HepG2 (cell line): Measurements from ENCODE around the gene OR10V1. TPM values are rescaled to one million over a fixed set of nuclear protein-coding genes. Genes with fewer than 3 reads are reported as not detected.

Source experiments
- ASH2L ChIP-seq: fragments of 300-600, 200-600 bp; sonication (generic); IDR thresholded peaks from 2 replicates; pipeline ENCODE4 v1.7.0; 2017; ENCODE audit warnings: low read depth, mild to moderate bottlenecking, moderate library complexity, mixed read lengths, low read length; ENCODE audit not compliant: insufficient read length
- BRD4 ChIP-seq: sonication (generic); formaldehyde crosslinking; IDR thresholded peaks from 2 replicates; pipeline ENCODE4 v1.4.0; 2020; ENCODE audit warnings: missing genetic modification reagents
- ELF4 ChIP-seq: sonication (generic); formaldehyde crosslinking; IDR thresholded peaks from 2 replicates; pipeline ENCODE4 v1.5.0; 2020; ENCODE audit warnings: missing genetic modification reagents, mild to moderate bottlenecking, moderate library complexity, borderline replicate concordance
- EZH2 ChIP-seq: conservative IDR thresholded peaks from 2 replicates; pipeline ENCODE4 v1.6.1; 2012; ENCODE audit warnings: mild to moderate bottlenecking, low read depth, low read length, moderate library complexity
- HMG20B ChIP-seq: conservative IDR thresholded peaks from 2 replicates; pipeline ENCODE4 v1.6.1; 2016; ENCODE audit warnings: missing genetic modification reagents, missing compliant biosample characterization
- HOXA7 ChIP-seq: sonication (generic); formaldehyde crosslinking; IDR thresholded peaks from 2 replicates; pipeline ENCODE4 v1.8.1; 2022; ENCODE audit warnings: mild to moderate bottlenecking, missing genetic modification reagents, moderate library complexity
- MEIS2 ChIP-seq: sonication (generic); formaldehyde crosslinking; IDR thresholded peaks from 2 replicates; pipeline ENCODE4 v1.9.0; 2021; ENCODE audit warnings: mild to moderate bottlenecking, missing genetic modification reagents
- NR1H2 ChIP-seq: sonication (generic); formaldehyde crosslinking; IDR thresholded peaks from 2 replicates; pipeline ENCODE4 v1.8.1; 2022; ENCODE audit warnings: low read depth, missing genetic modification reagents, borderline replicate concordance
- RFX1 ChIP-seq: fragments of 450-650 bp; IDR thresholded peaks from 2 replicates; pipeline ENCODE4 v1.6.1; 2017
- TAF1 ChIP-seq: sonication (generic); formaldehyde crosslinking; IDR thresholded peaks from 2 replicates; pipeline ENCODE4 v1.4.0; 2020; ENCODE audit warnings: missing genetic modification reagents
- U2AF1 ChIP-seq: fragments of 200-400 bp; formaldehyde crosslinking; optimal IDR thresholded peaks from 2 replicates; pipeline ENCODE3; 2017; ENCODE audit warnings: mild to moderate bottlenecking, low read depth, low read length
- ZC3H13 ChIP-seq: sonication (generic); formaldehyde crosslinking; IDR thresholded peaks from 2 replicates; pipeline ENCODE4 v1.8.1; 2023; ENCODE audit warnings: mild to moderate bottlenecking, missing genetic modification reagents, moderate library complexity
- ZNF317 ChIP-seq: sonication (generic); formaldehyde crosslinking; IDR thresholded peaks from 2 replicates; pipeline ENCODE4 v1.5.0; 2020; ENCODE audit warnings: mild to moderate bottlenecking, missing genetic modification reagents
- ZNF337 ChIP-seq: sonication (generic); formaldehyde crosslinking; IDR thresholded peaks from 2 replicates; pipeline ENCODE4 v1.5.1; 2020; ENCODE audit warnings: missing genetic modification reagents, low read depth, mild to moderate bottlenecking, borderline replicate concordance
- ZNF550 ChIP-seq: sonication (generic); formaldehyde crosslinking; IDR thresholded peaks from 2 replicates; pipeline ENCODE4 v1.4.0; 2020; ENCODE audit warnings: mild to moderate bottlenecking, missing genetic modification reagents, borderline replicate concordance
- ZNF598 ChIP-seq: sonication (generic); formaldehyde crosslinking; IDR thresholded peaks from 2 replicates; pipeline ENCODE4 v1.5.1; 2020; ENCODE audit warnings: mild to moderate bottlenecking, missing genetic modification reagents, borderline replicate concordance
- ZNF713 ChIP-seq: sonication (generic); formaldehyde crosslinking; IDR thresholded peaks from 2 replicates; pipeline ENCODE4 v1.4.0; 2020; ENCODE audit warnings: mild to moderate bottlenecking, missing genetic modification reagents
- polyA plus RNA-seq, 8 experiments: library from polyadenylated mRNA; depleted of rRNA in 3 of 8; stranded (reverse) in 7 of 8; unstranded in 1 of 8; fragments of >200 nt; fragmentation: Illumina TruSeq in 4 of 8; extraction: Trizol in 4 of 8; gene quantifications; 2 replicates each; pipeline versions ENCODE4 v1.2.1 to v1.2.3, GENCODE V29; 2011 to 2016; ENCODE audit warnings: low read depth in 4 of 8, missing spikeins in 1 of 8, mixed read lengths in 1 of 8; ENCODE audit not compliant: insufficient read depth in 1 of 8
- total RNA-seq, 5 experiments: library from RNA; depleted of rRNA; stranded (reverse); fragments of >200 nt; fragmentation: Illumina TruSeq; extraction: Trizol; gene quantifications; 2 replicates each; pipeline ENCODE4 v1.2.3, GENCODE V29; 2016; ENCODE audit warnings: low read depth in 1 of 5
- TF ChIP-seq, protein P1 (sequence below): sonication (generic); formaldehyde crosslinking; IDR thresholded peaks from 2 replicates; pipeline ENCODE4 v1.5.0; 2020; ENCODE audit warnings: missing genetic modification reagents
- TF ChIP-seq, protein P2 (sequence below): sonication (generic); formaldehyde crosslinking; IDR thresholded peaks from 2 replicates; pipeline ENCODE4 v1.5.1; 2020; ENCODE audit warnings: missing genetic modification reagents, mild to moderate bottlenecking, borderline replicate concordance
- TF ChIP-seq, protein P3 (sequence below): sonication (generic); formaldehyde crosslinking; IDR thresholded peaks from 2 replicates; pipeline ENCODE4 v1.9.0; 2021; ENCODE audit warnings: missing genetic modification reagents, borderline replicate concordance
- TF ChIP-seq, protein P4 (sequence below): IDR thresholded peaks from 2 replicates; pipeline ENCODE4 v1.6.1; 2018; ENCODE audit warnings: missing genetic modification reagents
- TF ChIP-seq, protein P5 (sequence below): sonication (generic); formaldehyde crosslinking; conservative IDR thresholded peaks from 2 replicates; pipeline ENCODE4 v1.8.1; 2023; ENCODE audit warnings: missing genetic modification reagents

OR10V1 gene
- total and polyA plus RNA-seq, 2 of the 13 experiments (the other 11 are each of a cell fraction or from before 2014, with no cell fraction given): not detected

DNA sequence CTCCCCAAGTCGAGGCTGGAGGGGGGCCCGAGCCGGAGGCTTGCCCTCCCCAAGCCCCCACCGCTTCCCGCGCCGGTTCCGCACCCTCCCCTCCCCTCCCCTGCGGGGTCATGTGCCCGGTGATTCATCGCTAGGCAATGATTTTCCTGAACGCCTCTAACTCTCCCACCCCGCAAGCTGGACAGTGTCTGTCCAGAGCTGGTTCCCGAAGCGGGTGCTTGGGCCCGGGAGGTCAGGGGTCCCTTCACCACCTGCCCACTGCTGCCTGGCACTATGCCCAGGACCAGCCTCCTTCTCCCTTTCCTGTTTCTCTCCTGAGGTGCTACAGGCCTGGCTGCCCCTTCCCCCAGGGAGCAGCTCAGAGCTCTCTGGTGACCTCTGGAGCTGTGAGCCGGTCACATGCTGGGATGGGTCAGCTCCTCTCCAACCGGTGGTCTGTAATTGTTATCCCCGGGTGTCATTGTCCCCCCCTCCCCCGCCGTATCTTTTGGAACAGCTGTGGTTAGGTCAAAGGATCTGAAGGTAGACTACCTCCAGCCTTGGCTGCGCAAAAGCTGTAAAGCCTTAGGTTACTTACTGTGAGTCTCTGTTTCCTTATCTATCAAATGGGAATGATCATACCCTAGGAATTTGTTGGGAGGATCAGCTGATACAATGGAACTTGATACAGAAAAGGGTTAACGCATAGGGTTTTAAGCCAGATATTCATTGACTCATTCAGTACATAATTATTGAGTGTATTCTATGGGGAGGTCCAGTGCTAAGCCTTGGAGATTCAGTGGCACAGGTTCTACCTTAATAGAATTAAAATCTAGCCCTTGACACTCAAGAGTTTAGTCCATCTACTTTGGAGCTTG is 42.3 kb upstream of the OR10V1 start (continued):
- TF ChIP-seq ELF4 (no peak), ZNF550 (no peak), ZNF598 (no peak), ZNF317 (CRISPR knock-in tag) (no peak), MEIS2 (CRISPR knock-in tag) (no peak), HOXA7 (CRISPR knock-in tag) (no peak), EZH2 (no peak), HMG20B (CRISPR knock-in tag) (0 out of 2 replicates have a peak, but pooled peaks have one; percentile 33), BRD4 (CRISPR knock-in tag) (0 out of 2 replicates have a peak, but pooled peaks have one; percentile 24), NR1H2 (CRISPR knock-in tag) (no peak), ZNF337 (CRISPR knock-in tag) (no peak), ASH2L (peak; percentile 29), RFX1 (no peak), U2AF1 (no peak), ZNF713 (CRISPR knock-in tag) (no peak), TAF1 (no peak), ZC3H13 (no peak)
- TF ChIP-seq, protein P1, sequence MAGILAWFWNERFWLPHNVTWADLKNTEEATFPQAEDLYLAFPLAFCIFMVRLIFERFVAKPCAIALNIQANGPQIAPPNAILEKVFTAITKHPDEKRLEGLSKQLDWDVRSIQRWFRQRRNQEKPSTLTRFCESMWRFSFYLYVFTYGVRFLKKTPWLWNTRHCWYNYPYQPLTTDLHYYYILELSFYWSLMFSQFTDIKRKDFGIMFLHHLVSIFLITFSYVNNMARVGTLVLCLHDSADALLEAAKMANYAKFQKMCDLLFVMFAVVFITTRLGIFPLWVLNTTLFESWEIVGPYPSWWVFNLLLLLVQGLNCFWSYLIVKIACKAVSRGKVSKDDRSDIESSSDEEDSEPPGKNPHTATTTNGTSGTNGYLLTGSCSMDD (CRISPR knock-in tag): no peak
- TF ChIP-seq, protein P2, sequence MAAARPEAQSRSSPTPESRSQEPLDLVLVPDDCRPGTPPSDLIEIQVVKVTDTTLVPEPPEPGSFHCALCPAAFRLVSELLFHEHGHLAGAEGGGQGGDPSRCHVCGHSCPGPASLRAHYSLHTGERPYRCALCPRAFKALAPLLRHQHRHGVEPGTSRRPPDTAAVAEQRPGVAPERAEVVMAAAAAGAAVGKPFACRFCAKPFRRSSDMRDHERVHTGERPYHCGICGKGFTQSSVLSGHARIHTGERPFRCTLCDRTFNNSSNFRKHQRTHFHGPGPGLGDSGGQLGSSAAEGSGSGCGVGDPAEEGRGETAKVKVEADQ (CRISPR knock-in tag): no peak
- TF ChIP-seq, protein P3, sequence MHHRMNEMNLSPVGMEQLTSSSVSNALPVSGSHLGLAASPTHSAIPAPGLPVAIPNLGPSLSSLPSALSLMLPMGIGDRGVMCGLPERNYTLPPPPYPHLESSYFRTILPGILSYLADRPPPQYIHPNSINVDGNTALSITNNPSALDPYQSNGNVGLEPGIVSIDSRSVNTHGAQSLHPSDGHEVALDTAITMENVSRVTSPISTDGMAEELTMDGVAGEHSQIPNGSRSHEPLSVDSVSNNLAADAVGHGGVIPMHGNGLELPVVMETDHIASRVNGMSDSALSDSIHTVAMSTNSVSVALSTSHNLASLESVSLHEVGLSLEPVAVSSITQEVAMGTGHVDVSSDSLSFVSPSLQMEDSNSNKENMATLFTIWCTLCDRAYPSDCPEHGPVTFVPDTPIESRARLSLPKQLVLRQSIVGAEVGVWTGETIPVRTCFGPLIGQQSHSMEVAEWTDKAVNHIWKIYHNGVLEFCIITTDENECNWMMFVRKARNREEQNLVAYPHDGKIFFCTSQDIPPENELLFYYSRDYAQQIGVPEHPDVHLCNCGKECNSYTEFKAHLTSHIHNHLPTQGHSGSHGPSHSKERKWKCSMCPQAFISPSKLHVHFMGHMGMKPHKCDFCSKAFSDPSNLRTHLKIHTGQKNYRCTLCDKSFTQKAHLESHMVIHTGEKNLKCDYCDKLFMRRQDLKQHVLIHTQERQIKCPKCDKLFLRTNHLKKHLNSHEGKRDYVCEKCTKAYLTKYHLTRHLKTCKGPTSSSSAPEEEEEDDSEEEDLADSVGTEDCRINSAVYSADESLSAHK: no peak
- TF ChIP-seq, protein P4, sequence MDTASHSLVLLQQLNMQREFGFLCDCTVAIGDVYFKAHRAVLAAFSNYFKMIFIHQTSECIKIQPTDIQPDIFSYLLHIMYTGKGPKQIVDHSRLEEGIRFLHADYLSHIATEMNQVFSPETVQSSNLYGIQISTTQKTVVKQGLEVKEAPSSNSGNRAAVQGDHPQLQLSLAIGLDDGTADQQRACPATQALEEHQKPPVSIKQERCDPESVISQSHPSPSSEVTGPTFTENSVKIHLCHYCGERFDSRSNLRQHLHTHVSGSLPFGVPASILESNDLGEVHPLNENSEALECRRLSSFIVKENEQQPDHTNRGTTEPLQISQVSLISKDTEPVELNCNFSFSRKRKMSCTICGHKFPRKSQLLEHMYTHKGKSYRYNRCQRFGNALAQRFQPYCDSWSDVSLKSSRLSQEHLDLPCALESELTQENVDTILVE: no peak
- TF ChIP-seq, protein P5, sequence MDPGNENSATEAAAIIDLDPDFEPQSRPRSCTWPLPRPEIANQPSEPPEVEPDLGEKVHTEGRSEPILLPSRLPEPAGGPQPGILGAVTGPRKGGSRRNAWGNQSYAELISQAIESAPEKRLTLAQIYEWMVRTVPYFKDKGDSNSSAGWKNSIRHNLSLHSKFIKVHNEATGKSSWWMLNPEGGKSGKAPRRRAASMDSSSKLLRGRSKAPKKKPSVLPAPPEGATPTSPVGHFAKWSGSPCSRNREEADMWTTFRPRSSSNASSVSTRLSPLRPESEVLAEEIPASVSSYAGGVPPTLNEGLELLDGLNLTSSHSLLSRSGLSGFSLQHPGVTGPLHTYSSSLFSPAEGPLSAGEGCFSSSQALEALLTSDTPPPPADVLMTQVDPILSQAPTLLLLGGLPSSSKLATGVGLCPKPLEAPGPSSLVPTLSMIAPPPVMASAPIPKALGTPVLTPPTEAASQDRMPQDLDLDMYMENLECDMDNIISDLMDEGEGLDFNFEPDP: no peak
